Upper lobe of left lung (tissue), 4 donors: ENCODE results near the gene DCBLD1.

Experiments used
- EP300 ChIP-seq, 4 donors: sonication (generic); formaldehyde crosslinking; IDR thresholded peaks; one replicate each; pipeline ENCODE4 v1.5.1; 2017; ENCODE audit warnings: antibody characterized with exemption in 4 of 4, control low read depth in 2 of 4
- POLR2A ChIP-seq, 4 donors: fragments of 450-650 bp; IDR thresholded peaks; one replicate each; pipeline ENCODE4 v1.5.1; 2016 to 2017; ENCODE audit warnings: antibody characterized with exemption in 4 of 4, mild to moderate bottlenecking in 2 of 4
- POLR2AphosphoS5 ChIP-seq, 2 donors: sonication (generic); formaldehyde crosslinking; IDR thresholded peaks; one replicate each; pipeline ENCODE4 v1.5.1; 2017; ENCODE audit warnings: antibody characterized with exemption in 2 of 2
- TF ChIP-seq, protein P1 (sequence below), 6 experiments: fragments of 450-650 bp in 4 of 6; fragments of 200-600 bp in 2 of 6; sonication (generic) in 2 of 6; IDR thresholded peaks; one replicate each; pipeline ENCODE4 v1.5.1; 2016 to 2019; ENCODE audit warnings: antibody characterized with exemption in 6 of 6

- TF ChIP-seq, protein P1, sequence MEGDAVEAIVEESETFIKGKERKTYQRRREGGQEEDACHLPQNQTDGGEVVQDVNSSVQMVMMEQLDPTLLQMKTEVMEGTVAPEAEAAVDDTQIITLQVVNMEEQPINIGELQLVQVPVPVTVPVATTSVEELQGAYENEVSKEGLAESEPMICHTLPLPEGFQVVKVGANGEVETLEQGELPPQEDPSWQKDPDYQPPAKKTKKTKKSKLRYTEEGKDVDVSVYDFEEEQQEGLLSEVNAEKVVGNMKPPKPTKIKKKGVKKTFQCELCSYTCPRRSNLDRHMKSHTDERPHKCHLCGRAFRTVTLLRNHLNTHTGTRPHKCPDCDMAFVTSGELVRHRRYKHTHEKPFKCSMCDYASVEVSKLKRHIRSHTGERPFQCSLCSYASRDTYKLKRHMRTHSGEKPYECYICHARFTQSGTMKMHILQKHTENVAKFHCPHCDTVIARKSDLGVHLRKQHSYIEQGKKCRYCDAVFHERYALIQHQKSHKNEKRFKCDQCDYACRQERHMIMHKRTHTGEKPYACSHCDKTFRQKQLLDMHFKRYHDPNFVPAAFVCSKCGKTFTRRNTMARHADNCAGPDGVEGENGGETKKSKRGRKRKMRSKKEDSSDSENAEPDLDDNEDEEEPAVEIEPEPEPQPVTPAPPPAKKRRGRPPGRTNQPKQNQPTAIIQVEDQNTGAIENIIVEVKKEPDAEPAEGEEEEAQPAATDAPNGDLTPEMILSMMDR (IDR thresholded peaks at IDR 0.05), result no peak
- TF ChIP-seq EP300 (IDR thresholded peaks at IDR 0.05) (no peak), POLR2A (IDR thresholded peaks at IDR 0.05) (no peak), POLR2AphosphoS5 (IDR thresholded peaks at IDR 0.05) (no peak)
Measured at GRCh38 chr6:117512987-117513573, 30.6 kb downstream of the DCBLD1 start.
